DMS 273 (cell line): ENCODE data around the gene SLC6A12.

Experiments used
- DNase-seq: peaks from one replicate; lab custom pipeline; 2025; ENCODE audit not compliant: unreplicated experiment; lab: John Stamatoyannopoulos, UW

SLC6A12 gene

DNA sequence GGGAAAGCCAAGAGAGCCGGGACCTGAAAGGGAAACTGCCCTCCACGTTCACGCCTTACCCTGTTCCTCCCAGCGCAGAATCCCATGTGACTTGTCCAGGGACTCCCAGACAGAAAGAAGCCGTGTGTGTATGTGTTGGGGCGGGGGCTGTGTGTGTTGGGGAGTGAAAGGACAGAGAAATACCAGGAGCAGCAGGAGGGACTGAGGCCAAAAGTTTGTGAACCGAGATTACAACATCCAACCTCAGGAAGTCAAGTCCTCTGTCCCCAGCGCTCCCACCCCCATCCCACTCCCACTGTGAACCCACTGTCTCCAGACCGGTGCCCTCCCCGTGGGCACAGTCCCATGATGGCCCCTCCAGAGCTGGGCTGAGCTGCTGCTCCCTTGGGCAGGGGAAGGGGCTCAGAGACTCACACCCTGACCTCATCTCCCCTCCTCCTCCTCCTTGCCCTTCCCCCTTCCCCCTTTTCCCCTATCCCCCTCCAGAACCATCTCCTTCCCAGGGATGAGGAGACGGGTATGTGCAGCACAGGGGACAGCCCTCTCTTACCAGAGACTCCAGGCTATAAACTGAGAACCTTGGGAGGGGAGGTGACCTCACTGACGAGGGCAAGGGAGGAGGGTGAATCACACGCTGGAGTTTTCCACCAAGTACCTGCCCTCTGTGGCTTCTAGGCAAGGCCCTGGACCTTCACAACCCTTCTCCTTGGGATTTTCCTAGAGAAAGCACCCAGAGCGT lies at the start of gene SLC6A12:
Gene SLC6A12, minus strand, starts transcription at position 155 of the 739 bp plus-strand sequence. CDS start 4,171 bp downstream, outside the sequence.
- no peak for DNase-seq

- DNase-seq = no peak
Measured at GRCh38 chr12:263574-263973, 49.6 kb upstream of the SLC6A12 start.

DNA sequence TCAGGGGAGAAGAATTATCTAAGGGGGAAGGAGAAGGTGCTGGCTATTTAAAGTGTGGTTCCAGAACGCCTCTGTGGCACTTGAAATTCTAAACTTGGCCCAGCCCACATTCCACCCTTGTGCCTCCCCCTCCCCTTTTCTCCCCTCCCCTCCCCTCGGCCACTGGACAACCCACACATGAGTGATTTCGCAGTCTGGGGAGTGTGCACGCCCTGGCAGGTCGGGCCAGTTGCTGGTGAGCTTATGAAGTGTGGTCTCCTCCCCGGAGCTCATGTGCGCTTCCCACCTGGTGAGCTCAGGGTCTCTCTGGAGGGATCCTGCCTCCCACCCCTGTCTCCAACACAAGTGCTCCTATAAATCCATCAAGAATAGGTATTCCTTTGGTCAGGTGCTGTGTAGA lies 48.9 kb upstream of the SLC6A12 start, which contains the start of gene SLC6A13:
Gene SLC6A13, minus strand, starts transcription at position 20 of the 400 bp plus-strand sequence. CDS start 2,784 bp downstream, outside the sequence.
- no peak for DNase-seq

DNA sequence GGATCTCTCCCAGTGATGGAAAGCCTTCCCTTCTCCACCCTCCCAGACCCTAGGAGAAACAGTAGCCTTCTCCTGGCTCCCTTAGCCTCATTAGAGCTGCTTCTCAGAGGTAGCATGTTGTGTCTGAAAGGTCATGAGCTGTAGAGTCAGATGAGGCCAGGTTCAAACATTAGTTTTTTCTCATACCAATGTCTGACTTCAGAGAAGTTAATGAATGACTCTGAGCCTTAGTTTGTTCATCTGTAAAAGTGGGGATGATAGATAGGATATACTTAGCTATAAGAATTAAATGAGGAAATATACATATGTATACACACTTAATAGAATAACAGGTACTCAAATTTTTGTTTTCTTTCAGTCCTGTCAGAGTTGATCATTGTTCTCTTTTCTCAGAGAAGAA lies 48.2 kb upstream of the SLC6A12 start:
- DNase-seq = no peak

DNA sequence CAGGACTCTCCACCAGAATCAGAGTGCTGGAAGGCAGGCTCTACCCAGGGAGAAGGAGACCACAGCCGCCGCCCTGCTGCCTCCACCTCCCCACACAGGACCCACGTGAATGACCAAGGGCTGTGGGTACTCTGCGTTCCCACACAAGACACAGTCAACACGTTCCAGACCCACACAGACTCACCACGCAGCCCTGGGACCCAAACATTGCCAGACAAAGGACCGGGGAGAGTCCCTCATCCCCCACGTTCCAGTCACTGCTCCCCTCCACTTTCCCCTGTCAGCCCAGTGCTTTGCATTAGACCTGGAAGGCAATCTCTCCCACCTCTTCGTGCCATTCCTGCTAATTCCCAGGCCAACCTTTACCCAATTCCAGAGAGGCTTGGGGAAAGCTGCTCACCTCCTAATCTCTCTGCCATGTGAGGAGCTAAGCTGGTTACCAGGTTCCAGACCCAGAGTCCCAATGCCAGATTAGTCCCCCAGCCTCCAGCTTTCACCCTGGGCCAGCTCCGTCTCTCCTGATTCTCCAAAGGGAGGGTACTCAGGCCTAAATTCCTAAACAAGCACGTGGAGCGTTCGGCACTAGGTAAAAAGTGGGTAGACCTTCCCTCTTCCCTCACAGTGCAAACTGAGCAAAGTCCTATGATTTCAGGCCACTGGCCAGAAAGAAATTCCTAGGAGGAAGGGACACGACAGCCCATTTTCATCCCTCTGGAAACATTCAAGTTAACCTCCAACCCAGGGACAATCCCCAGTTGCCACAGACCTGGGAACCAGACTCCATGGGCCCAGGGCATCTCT lies 43.8 kb upstream of the SLC6A12 start:
- no peak for DNase-seq

GRCh38 chr12:256958-257357 lies 43.0 kb upstream of the SLC6A12 start:
- no peak for DNase-seq

DNA sequence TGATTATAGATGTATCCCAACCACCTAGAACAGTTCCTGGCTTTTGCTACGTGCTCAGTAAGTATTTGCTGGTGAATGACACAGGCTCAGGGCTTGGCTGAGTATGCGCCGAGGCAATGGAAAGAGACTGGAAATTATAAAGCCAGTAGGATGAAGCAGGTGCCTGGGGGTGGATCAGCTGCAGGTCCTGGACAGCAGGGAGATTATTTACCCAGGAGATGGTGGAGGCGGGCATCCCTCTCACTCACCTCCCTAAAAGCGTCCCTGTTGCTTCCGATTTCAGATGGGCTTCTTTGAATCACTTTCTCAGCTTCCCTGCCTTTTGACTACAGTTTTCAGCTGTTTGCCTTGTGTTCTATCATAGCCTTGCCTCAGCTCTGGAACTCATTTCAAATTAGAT lies 42.3 kb upstream of the SLC6A12 start:
- DNase-seq = no peak

DNA sequence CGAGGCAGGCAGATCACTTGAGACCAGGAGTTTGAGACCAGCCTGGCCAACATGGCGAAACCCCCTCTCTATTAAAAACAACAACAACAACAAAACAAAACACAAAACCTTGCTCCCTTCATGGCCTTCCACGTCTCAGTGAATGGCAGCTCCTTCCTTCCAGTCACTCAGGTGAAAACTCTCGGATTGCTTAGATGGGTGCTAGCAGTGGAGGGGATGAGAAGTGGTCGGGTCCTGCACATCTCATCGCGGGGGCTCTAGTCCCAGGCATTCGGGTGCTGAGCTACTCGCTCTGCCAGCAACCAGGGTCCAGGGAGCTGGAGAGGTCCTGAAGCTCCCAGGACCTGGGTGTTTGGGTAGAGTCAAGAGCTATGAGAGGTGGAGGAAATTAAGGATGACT lies 41.0 kb upstream of the SLC6A12 start:
- no peak for DNase-seq

DNA sequence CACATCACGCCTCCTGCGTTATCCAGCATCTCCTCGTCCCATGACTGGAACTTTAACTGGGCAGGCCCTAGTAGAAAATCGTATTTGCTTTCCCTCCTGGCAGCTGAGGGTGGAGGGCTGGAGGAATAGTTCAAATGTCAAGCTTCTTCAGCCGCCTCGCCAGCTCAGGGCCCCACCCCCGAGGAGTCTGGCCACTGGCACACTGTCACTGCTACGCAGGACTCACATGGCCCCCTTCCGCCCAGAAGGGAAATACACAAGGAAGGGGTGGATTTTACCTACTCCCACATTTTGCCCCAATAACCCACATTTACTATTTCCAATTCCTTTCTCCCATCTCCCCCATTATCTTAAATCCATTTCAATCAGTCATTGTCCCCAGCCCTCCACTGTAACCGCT lies 40.1 kb upstream of the SLC6A12 start:
- DNase-seq = no peak

DNA sequence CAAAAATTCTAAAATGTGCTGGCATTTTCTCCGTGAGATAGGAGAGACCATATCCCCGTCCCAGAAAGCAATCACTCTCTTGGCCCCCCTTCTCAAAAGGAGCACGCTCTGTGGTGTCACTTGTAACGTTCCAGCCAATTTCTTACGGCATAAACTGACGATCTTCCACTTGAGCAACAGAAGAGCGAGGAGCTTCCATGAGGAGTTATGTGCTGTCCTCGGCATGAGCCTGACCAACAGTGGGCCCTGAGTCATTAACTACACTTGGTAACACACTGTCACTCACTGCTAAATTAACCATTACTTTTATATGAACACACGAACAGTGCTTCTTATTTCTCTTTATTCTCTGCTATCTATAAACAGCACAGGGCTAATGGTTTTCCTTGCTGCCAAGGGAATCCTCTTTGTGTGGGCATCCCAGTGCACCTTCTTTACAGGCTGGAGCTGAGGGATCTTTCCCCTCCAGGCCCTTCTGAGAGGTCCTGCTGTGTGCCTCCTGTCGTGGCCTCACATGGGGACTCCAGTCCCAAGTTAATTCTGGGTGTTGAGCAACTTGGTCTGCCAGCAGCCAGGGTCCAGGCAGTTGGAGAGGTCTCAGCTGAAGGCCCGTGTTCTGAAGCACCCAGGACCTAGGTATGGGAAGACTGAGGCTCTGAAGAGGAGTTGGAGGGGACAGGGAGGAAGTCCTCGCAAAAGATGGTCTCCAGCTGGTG lies 39.3 kb upstream of the SLC6A12 start:
- DNase-seq = no peak

- no peak for DNase-seq
Measured at GRCh38 chr12:252636-253035, 38.7 kb upstream of the SLC6A12 start.

DNA sequence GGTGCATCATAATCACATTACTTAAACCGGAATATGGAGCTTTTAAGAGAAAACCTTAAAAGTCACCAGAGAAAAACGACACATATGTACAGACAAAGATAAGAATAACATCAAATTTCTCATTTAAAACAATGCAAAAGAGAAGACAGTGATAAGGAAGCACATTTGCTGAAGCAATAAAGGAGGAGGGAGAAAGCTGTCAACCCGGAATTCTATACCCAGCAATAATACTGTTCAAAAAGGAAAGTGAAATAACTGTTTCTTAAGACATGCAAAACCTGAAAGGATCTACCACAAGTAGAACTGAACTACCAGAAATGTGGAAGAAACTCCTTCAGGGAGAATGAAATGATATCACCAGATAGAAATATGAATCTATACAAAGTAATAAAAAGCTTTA lies 33.3 kb upstream of the SLC6A12 start:
- DNase-seq = no peak

- DNase-seq = no peak
Measured at GRCh38 chr12:243381-243780, 29.4 kb upstream of the SLC6A12 start.

DNA sequence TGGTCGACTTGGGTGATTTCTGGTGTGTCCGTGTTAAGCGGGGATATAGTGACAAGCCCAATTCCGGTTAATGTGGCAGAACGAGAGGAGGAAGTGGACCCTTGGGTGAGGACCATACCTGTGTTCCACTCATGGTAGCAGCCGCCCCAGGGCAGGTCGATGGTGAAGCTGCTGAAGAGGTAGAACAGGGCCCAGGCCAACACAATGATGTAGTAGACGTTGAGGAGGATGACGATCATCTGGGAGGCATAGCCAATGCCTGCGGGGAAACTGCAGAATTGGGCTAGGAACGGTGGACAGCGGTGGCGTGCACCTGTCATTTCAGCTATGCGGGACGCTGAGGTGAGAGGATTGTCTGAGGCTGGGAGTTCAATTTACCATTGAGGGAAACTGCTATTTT lies 28.5 kb upstream of the SLC6A12 start:
- no peak for DNase-seq

DNA sequence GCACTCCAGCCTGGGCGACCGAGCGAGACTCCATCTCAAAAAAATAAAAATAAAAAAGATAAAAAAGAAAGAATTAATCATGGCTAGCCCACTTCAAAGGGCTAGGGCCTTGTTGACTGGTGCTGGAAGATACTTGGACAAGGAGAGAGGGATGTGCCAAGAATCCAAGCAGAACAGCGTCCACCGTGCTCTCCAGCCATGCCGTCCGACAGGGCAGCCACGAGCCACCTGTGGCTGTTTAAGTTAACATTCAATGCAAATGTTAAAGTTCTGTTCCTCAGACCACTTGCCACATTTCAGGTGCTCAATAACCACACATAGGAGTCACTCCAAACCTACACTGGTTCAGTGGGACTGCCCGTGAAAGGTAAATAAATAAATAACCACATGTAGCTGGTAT lies 27.3 kb upstream of the SLC6A12 start:
- no peak for DNase-seq

DNA sequence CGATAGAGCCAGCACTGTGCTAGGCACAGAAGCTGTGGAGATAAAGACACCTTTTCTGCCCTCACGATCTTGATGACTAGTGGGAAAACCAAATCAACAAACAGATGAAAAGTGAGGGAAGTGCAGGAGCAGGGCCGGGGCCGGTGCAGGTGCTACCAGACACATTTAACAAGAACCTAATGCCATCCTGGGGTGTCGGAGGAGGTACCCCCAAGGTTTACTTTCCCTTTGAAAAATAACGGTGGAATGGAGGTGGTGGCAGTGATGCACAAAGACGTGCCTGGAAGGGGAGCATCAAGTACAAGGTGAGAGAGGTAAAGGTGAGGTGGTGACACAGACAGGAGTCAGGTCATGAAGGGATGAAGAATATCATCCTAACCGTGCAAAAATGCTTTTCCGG lies 26.6 kb upstream of the SLC6A12 start:
- DNase-seq = no peak

DNA sequence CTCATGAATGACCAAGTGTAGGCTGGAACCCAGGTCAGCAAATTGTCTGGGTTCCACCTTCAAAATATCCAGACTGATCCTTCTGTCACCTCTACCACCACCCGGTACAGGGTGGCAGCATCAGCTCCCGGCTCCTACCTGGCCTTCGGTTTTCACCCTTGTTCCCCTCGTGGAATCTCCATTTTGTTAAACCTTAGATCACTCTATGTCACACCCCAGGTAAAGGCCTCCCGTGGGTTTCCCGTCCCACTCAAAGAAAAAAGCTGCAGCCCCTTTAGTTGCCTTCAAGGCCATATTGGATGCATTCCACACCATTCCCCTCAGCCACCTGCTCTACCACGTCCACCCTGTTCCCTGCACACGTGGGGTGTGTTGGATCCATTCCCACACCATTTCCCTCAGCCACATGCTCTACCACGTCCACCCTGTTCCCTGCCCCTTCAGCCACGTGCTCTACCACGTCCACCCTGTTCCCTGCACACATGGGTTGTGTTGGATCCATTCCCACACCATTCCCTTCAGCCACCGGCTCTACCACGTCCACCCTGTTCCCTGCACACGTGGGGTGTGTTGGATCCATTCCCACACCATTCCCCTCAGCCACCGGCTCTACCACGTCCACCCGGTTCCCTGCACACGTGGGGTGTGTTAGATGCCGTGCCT lies 24.9 kb upstream of the SLC6A12 start:
- DNase-seq = no peak

DNA sequence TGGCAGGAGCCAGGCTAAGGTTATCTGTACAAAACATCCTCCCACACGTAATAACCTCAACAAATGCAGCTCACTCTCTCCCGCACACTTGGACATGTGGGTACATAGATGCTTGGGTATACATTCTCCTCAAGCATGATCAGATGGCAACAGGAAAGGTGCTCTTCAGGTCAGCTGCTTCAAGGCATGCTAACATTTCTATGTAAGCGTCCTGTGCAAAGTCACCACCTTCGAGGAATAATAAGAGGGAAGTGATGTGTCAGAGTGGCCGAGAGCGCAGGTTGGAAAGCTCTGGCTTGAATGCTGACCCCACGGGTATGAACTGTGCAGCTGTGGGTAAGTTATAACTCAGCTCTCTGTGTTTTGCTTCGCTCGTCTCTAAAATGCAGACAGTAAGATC lies 24.2 kb upstream of the SLC6A12 start:
- no peak for DNase-seq

GRCh38 chr12:237026-237815 lies 23.3 kb upstream of the SLC6A12 start:
- DNase-seq = no peak

- no peak for DNase-seq
Measured at GRCh38 chr12:236445-236844, 22.5 kb upstream of the SLC6A12 start.
